ENCODE data around the gene LMAN1L. TPM values are rescaled to one million over a fixed set of nuclear protein-coding genes. Genes with fewer than 3 reads are reported as not detected.
A peak's percentile ranks its signal among the peaks of the same experiment; 100 is the strongest.

The LMAN1L gene
- total RNA-seq, 1 experiment from 2014 or later = not detected

DNA sequence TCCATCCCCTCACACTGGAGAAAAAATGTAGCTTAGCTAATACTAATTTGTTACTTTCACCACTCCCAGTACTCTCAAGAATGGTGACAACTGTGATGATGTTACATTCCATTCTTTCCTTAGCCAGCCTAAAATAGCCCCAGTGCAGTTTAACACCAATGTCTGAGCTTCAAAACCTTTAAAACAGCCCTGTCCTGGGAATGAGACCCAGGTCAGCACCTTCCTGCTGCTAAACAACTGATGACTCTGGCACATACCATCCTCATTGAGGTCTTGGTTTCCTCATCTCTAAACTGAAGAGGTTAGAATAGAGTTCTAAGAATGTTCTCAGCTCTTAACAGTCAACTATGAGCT is 56.7 kb downstream of the LMAN1L start:
- peaks cover 10% of the 10 kb centered on the region; the same call in 1 of the 2 replicates for H4K20me1 ChIP-seq (ENCODE audit: low read length)
- peaks cover 32% of the 10 kb centered on the region for H3K4me1 ChIP-seq (ENCODE audit: insufficient read depth, low read length)
- no peaks in the 10 kb centered on the region for H3K9me3 ChIP-seq (ENCODE audit: low read length)
- TF ChIP-seq EZH2phosphoT487 (IDR thresholded peaks at IDR 0.05; ENCODE audit: borderline replicate concordance, low read length) (no peak), EZH2 (IDR thresholded peaks at IDR 0.05; ENCODE audit: low read length, unreplicated experiment) (no peak)
- TF ChIP-seq, protein P1, sequence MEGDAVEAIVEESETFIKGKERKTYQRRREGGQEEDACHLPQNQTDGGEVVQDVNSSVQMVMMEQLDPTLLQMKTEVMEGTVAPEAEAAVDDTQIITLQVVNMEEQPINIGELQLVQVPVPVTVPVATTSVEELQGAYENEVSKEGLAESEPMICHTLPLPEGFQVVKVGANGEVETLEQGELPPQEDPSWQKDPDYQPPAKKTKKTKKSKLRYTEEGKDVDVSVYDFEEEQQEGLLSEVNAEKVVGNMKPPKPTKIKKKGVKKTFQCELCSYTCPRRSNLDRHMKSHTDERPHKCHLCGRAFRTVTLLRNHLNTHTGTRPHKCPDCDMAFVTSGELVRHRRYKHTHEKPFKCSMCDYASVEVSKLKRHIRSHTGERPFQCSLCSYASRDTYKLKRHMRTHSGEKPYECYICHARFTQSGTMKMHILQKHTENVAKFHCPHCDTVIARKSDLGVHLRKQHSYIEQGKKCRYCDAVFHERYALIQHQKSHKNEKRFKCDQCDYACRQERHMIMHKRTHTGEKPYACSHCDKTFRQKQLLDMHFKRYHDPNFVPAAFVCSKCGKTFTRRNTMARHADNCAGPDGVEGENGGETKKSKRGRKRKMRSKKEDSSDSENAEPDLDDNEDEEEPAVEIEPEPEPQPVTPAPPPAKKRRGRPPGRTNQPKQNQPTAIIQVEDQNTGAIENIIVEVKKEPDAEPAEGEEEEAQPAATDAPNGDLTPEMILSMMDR (conservative IDR thresholded peaks at IDR 0.05; ENCODE audit: low read depth, low read length) = no peak
- H3K9me2 ChIP-seq (replicated peaks; ENCODE audit: low read length) = no peaks in the 10 kb centered on the region
- no peak overlapping the region for H3K9ac ChIP-seq (ENCODE audit: low read length)
- ATAC-seq = no peak
- H3K27ac ChIP-seq (ENCODE audit: low read length) = no peak overlapping the region
- no peak overlapping the region for H2AFZ ChIP-seq (ENCODE audit: low read length)
- ChIA-PET CTCF (no interaction called here), POLR2A (ENCODE audit: unreplicated experiment) (no interaction called here)
- intact Hi-C loops (cut with micrococcal nuclease) = no loop called here
- 0 out of 2 replicates have a peak, but pooled peaks cover 3% of the 10 kb centered on the region for H3K36me3 ChIP-seq (ENCODE audit: low read depth, low read length)
- H3K4me2 ChIP-seq (ENCODE audit: low read length) = no peak overlapping the region
- no peaks in the 10 kb centered on the region for H3F3A ChIP-seq (ENCODE audit: low read length, unreplicated experiment)
- DNase-seq = no peak
- peaks cover 77% of the 10 kb centered on the region for H3K79me2 ChIP-seq (ENCODE audit: low read length)
- H3K27me3 ChIP-seq (ENCODE audit: low read length) = no peaks in the 10 kb centered on the region
- BruUV-seq (replicated peaks) = no TSS peak
- no peak overlapping the region for H3K4me3 ChIP-seq (ENCODE audit: low read length)

DNA sequence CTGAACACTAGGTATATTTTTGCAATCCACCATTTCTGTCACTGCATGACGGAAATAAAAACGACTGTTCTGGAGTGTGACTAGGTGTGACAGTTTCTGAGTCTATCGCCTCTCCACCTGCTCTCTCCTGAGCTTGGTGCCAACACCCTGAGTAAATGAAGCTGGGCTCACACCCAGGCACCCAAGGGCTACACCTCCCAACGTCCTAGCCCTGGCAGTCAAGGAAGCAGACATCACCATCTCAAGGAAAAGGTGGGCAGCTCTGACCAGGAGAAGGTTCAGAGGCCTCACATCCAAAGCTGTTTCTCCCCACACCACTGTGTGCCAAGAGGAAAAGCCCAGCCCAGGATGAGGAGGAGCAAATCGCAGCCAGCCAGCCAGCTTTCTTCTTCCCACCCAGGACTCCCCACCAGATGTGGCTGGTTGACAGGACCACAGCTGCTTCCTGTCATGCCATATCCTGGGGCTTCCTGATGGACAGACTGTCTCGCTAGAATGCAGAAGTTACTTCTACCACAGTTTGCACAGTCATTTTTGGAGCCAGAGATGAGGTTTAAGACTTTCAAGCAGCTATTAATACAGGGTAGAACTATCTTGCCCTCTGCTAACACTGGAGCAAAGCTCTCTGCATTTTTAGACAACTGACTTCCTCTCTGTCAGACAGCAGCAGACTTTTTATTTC is 57.2 kb downstream of the LMAN1L start:
- CTCF ChIA-PET = no interaction called here
- H3K9ac ChIP-seq (ENCODE audit: low read length) = no peak overlapping the region
- DNase-seq (no peak), ATAC-seq (no peak)
- no peak overlapping the region for H3K4me3 ChIP-seq (ENCODE audit: low read length)
- no peaks in the 10 kb centered on the region for H3F3A ChIP-seq (ENCODE audit: low read length, unreplicated experiment)
- H2AFZ ChIP-seq (ENCODE audit: low read length) = no peak overlapping the region
- peaks cover 27% of the 10 kb centered on the region for H3K4me1 ChIP-seq (ENCODE audit: insufficient read depth, low read length)
- H4K20me1 ChIP-seq (ENCODE audit: low read length) = peaks cover 10% of the 10 kb centered on the region; the same call in 1 of the 2 replicates
- H3K79me2 ChIP-seq (ENCODE audit: low read length) = peaks cover 72% of the 10 kb centered on the region
- BruUV-seq (replicated peaks) = no TSS peak
- H3K4me2 ChIP-seq (ENCODE audit: low read length) = peak overlapping the region; percentile 13; the same call in 1 of the 2 replicates
- 0 out of 2 replicates have a peak, but pooled peaks cover 3% of the 10 kb centered on the region for H3K36me3 ChIP-seq (ENCODE audit: low read depth, low read length)
- POLR2A ChIA-PET (ENCODE audit: unreplicated experiment) = no interaction called here
- no peaks in the 10 kb centered on the region for H3K9me2 ChIP-seq (replicated peaks; ENCODE audit: low read length)
- no peaks in the 10 kb centered on the region for H3K27me3 ChIP-seq (ENCODE audit: low read length)
- no peak overlapping the region for H3K27ac ChIP-seq (ENCODE audit: low read length)
- TF ChIP-seq EZH2phosphoT487 (IDR thresholded peaks at IDR 0.05; ENCODE audit: borderline replicate concordance, low read length) (no peak), EZH2 (IDR thresholded peaks at IDR 0.05; ENCODE audit: low read length, unreplicated experiment) (no peak)
- TF ChIP-seq, protein P1 (conservative IDR thresholded peaks at IDR 0.05; ENCODE audit: low read depth, low read length) = no peak
- no peaks in the 10 kb centered on the region for H3K9me3 ChIP-seq (ENCODE audit: low read length)
- intact Hi-C loops (cut with micrococcal nuclease) = no loop called here

Measured in PC-3 (cell line).